ENCODE results near the gene ENHO. TPM values are rescaled to one million over a fixed set of nuclear protein-coding genes. Genes with fewer than 3 reads are reported as not detected.

The ENHO gene
- total RNA-seq, 1 experiment from 2014 or later = 1.9 TPM

DNA sequence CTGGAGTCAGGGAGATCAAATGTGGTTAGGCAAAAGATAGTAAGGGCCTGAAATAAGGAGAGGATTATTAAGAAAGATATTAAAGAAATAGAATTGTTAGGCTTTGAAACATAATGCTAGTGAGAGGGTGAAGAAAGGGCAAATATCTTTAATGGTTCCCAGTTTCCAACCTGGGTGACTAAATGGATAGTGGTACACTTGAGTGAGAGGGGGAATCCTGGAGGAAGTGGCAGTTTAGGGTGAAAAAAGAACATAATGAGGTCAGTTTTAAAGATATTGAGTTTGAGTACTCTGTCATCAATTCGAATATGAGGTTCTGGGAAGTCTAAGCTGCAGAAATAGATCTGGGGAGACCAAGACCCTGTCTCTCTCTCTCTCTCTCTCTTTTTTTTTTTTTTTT lies 45.2 kb downstream of the ENHO start:
- no peak for DNase-seq (ENCODE audit: low read depth)

DNA sequence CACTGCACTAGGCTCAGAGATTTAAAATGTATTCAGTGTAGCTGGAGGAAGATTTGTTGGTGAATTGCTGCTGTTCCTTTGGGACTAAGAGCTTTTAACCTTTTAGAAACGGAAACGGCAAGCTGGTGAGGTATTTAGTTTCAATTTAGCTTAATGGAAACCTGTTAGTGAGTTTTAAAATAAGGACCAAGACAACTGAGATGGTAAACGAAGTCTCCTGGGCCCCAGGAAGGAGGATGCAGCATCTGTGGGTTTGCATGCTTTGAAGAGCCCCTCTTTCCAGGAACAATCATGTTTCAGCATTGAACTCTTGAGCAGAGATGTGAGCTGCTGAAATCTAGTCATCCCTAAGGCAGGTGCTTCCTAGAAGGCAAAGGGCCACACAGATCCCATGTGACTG lies 47.7 kb downstream of the ENHO start:
- DNase-seq (ENCODE audit: low read depth) = no peak

Other genes starting within 250 kb of the ENHO start
- gene KIF24, start 193.7 kb downstream of the ENHO start, total RNA-seq (2014; rRNA removed; shearing (Covaris generic)) = 5.8 and 6.3 TPM in 2 replicates
- 51.9 and 63.5 TPM in 2 replicates for gene NUDT2, start 193.4 kb downstream of the ENHO start, total RNA-seq (2014; rRNA removed; shearing (Covaris generic))
- gene MYORG, start 146.1 kb downstream of the ENHO start, total RNA-seq (2014; rRNA removed; shearing (Covaris generic)) = 0.36 and 0.86 TPM in 2 replicates
- 14.9 and 16.2 TPM in 2 replicates for gene FAM219A, start 64.4 kb downstream of the ENHO start, total RNA-seq (2014; rRNA removed; shearing (Covaris generic))
- not detected in 2 replicates for gene DNAI1, start 64.2 kb downstream of the ENHO start, total RNA-seq (2014; rRNA removed; shearing (Covaris generic))
- gene CNTFR, start 66.7 kb upstream of the ENHO start, total RNA-seq (2014; rRNA removed; shearing (Covaris generic)) = 1.6 TPM in 1 of 2 replicates, not detected in the other
- 22.0 and 30.8 TPM in 2 replicates for gene RPP25L, start 89.1 kb upstream of the ENHO start, total RNA-seq (2014; rRNA removed; shearing (Covaris generic))
- gene DCTN3, start 97.5 kb upstream of the ENHO start, total RNA-seq (2014; rRNA removed; shearing (Covaris generic)) = 99.6 and 157 TPM in 2 replicates
- not detected in 2 replicates for gene ARID3C, start 106.1 kb upstream of the ENHO start, total RNA-seq (2014; rRNA removed; shearing (Covaris generic))
- gene SIGMAR1, start 114.8 kb upstream of the ENHO start, total RNA-seq (2014; rRNA removed; shearing (Covaris generic)) = 72.3 and 88.6 TPM in 2 replicates
- 8.2 and 20.2 TPM in 2 replicates for gene GALT, start 123.7 kb upstream of the ENHO start, total RNA-seq (2014; rRNA removed; shearing (Covaris generic))
- gene IL11RA, start 129.2 kb upstream of the ENHO start, total RNA-seq (2014; rRNA removed; shearing (Covaris generic)) = 6.1 and 9.0 TPM in 2 replicates
- gene CCL27, start 139.7 kb upstream of the ENHO start, total RNA-seq (2014; rRNA removed; shearing (Covaris generic)) = not detected in 2 replicates
- gene CCL19, start 168.3 kb upstream of the ENHO start, total RNA-seq (2014; rRNA removed; shearing (Covaris generic)) = not detected in 2 replicates
- not detected in 2 replicates for gene CCL21, start 187.1 kb upstream of the ENHO start, total RNA-seq (2014; rRNA removed; shearing (Covaris generic))

Measured in Daoy (cell line).